GM12865 (cell line): ENCODE results near the gene PIK3CA.

Source experiments
- DNase-seq: peaks from one replicate; pipeline ENCODE4 v3.0.0; 2010; ENCODE audit warnings: low read depth
- H3K4me3 ChIP-seq: 2 replicates; pipeline ENCODE4 v1.5.1; 2011; ENCODE audit warnings: mild to moderate bottlenecking, low read depth, low read length, control low read depth
- TF ChIP-seq, protein P1 (sequence below): IDR thresholded peaks from 2 replicates; pipeline ENCODE4 v1.5.1; 2011; ENCODE audit warnings: low read length, control low read depth, low read depth, inconsistent platforms; ENCODE audit not compliant: insufficient read depth; ENCODE audit errors: missing control alignments

Gene PIK3CA

DNA sequence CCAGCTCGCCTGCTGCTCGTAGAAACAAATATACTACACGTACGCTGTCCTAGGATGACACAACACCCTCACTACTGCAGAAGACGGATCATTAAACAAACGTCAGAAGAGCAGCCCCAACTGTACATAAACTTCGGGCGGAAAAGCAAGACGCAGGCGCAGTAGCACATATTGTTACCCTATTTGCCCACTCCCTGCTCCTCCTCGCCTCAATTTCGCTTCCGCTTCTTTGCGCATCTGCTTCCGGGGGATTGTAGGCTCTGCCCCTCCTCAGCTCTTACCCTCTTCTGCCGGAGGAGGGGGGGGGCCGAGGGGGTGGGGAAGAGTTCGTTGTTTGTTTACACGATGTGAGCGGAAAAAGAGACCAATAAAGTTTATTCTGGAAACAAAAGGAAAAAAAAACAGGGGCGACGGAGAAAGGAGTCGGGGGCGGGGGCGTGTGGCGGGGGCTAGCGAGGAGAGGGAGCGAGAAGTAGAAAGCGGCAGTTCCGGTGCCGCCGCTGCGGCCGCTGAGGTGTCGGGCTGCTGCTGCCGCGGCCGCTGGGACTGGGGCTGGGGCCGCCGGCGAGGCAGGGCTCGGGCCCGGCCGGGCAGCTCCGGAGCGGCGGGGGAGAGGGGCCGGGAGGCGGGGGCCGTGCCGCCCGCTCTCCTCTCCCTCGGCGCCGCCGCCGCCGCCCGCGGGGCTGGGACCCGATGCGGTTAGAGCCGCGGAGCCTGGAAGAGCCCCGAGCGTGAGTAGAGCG, at the start of gene PIK3CA:
Gene PIK3CA (plus strand): TSS at position 485 of the 743 bp plus-strand sequence. CDS start 50,469 bp downstream, outside the sequence.
- H3K4me3 ChIP-seq, result peak within 1 kb of the TSS; percentile 82
- TF ChIP-seq, protein P1, sequence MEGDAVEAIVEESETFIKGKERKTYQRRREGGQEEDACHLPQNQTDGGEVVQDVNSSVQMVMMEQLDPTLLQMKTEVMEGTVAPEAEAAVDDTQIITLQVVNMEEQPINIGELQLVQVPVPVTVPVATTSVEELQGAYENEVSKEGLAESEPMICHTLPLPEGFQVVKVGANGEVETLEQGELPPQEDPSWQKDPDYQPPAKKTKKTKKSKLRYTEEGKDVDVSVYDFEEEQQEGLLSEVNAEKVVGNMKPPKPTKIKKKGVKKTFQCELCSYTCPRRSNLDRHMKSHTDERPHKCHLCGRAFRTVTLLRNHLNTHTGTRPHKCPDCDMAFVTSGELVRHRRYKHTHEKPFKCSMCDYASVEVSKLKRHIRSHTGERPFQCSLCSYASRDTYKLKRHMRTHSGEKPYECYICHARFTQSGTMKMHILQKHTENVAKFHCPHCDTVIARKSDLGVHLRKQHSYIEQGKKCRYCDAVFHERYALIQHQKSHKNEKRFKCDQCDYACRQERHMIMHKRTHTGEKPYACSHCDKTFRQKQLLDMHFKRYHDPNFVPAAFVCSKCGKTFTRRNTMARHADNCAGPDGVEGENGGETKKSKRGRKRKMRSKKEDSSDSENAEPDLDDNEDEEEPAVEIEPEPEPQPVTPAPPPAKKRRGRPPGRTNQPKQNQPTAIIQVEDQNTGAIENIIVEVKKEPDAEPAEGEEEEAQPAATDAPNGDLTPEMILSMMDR, result no peak
- peak; percentile 98 for DNase-seq

DNA sequence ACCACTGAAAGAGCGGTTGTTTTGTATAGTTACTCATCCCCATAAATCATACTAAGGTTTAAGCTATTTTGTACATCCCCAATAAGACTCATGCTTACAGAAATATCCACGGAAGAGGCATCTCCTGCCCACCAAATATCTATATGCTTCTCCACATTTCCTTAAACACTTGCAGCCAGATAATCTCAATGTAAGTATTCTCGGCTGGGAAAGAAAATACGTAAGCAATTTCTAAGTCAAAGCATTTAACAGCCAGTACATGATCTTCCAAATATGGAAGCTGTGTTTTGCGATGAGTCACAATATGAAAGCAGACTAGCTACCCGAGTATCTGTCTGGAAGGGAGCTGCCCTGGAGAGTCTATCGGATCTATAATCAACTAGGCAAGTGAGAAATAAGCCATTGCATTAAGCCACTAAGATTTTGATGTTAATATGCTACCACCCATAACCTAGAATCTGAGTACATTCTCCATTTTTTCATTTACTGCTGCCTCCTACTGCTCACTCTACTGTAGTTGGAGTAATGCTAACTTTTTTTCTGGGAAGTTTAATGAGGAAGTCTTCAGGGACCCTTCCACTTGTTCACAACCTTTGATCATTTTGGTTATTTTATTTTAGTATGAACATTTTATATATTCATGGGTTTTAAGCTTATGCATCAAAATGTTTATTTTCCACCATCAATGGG, 49.6 kb upstream of the PIK3CA start:
- DNase-seq, result no peak

DNA sequence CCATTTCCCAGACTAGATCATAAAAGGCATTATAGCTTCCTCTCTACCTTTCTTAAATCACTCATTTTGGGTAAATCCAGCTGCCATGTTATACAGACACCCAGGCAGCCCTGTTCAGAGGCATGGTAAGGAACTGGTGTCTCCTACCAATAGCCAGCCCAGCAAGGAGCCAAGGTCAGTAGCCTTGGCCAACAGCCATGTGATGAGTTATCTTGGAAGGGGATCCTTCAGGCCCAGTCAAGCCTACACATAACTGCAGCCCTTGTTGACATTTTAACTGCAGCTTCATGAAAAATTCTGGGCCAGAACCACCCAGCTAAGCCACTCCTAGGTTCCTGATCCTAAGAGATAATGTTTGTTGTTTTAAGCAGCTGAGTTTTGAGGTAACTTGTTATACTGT, 47.5 kb upstream of the PIK3CA start:
- no peak overlapping the region for H3K4me3 ChIP-seq
- TF ChIP-seq, protein P1, result no peak
- DNase-seq, result no peak

More for the DNA sequence above, 49.6 kb upstream of the PIK3CA start:
- TF ChIP-seq, protein P1, result no peak
- no peak overlapping the region for H3K4me3 ChIP-seq

DNA sequence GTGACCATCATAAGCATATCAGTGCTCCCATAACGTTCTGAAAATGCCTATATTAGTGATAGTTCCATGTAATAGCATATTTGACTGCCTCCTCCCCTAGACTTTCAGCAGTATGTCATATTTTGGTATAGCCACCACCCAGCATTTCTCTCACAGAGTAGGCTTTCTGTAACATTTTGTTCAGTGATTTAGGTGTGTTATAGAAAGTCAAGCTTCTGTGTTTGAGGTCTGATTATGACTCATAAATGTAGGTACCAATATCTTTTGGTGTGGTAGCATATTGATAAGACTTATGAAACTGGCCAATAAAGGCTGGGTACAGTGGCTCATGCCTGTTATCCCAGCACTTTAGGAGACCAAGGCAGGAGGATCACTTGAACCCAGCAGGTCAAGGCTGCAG, 42.3 kb upstream of the PIK3CA start:
- TF ChIP-seq, protein P1, result no peak
- H3K4me3 ChIP-seq, result no peak overlapping the region
- DNase-seq, result no peak

DNA sequence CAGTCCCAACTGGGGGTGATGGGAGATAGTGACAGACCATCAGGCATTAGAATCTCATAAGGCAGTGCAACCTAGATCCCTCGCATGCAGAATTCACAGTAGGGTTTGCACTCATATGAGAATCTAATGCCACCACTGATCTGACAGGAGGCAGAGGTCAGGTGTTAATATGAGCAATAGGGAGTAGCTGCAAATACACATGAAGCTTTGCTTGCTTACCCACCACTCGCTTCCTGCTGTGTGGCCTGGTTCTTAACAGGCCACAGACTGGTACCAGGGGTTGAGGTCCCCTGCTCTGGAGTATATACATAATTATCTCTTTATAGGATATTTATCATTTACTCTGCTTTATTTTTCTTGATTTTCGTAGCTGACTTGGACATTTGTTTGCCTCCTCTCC, 40.5 kb upstream of the PIK3CA start:
- TF ChIP-seq, protein P1, result no peak
- DNase-seq, result no peak
- no peak overlapping the region for H3K4me3 ChIP-seq

DNA sequence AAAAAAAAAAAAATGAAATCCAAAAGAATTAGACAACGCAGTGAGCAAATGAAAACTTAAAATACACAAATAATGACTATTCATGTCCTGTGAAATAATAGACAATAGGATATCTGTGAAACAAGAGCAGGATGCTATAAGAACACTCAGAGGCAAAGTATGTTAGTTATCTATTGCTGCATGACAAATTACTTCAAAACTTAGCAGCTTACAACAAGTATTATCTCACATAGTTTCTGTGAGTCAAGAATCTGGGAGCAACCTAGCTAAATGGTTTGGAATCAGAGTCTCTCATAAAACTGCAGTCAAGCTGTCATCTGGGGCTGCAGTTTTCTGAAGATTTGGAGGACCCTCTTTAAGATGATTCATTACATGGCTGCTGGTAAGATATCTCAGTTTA, 40.1 kb upstream of the PIK3CA start:
- no peak overlapping the region for H3K4me3 ChIP-seq
- DNase-seq, result no peak
- TF ChIP-seq, protein P1, result no peak
